ENCODE data around the gene SLAMF1. TPM values are rescaled to one million over a fixed set of nuclear protein-coding genes. Genes with fewer than 3 reads are reported as not detected.

Gene SLAMF1
- total RNA-seq, 4 donors from 2014 or later = 0.42 to 7.1 (median 4.4) TPM; not detected in 1

DNA sequence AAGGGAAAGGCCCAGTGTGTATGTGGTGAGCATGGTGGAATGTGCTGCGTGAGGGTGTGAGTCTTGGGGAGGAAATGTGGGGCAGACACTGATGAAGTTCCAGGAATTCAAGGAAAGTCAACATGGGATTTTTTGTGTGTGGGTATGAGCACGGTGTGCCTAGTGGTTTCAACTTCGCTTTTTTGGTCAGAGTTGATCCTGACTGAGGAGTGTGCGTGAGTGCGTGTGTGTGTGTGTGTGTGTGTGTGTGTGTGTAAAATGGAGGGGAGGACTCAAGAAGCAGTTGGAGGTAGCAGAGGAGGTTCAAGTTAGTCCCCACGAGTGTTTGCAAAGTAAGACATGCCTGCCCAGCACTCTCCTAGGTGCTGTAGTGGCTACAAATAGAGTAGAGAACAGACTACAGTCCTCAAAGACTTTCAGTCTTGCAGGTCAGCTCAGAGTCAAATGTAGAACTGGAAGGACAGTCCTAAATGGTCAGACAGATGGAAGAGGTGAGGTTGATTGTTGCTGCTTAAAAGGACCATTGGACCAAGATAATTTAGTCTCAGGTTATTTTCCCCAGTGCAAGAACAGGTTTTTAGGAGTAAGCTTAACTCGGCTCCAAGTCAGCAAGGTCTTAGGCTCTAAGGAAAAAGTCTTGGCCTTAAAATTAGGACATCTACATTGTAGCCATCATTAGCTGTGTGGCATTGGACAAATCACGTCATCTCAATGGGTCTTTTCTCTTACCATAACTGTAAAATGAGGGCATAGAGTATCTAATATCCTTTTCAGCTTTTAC lies 25.0 kb downstream of the SLAMF1 start:
- DNase-seq (ENCODE audit: low spot score in 2 of 2) = no peak
- intact Hi-C loops (cut with DNase I; ENCODE audit: low total_unique reads) = no loop called here
- H3K4me3 ChIP-seq (ENCODE audit: low read depth, poor library complexity, severe bottlenecking) = no peak overlapping the region
- WGBS, 2 donors = 72 to 75% methylated on average over 8 of the region's 8 CpGs
- TF ChIP-seq, protein P1, sequence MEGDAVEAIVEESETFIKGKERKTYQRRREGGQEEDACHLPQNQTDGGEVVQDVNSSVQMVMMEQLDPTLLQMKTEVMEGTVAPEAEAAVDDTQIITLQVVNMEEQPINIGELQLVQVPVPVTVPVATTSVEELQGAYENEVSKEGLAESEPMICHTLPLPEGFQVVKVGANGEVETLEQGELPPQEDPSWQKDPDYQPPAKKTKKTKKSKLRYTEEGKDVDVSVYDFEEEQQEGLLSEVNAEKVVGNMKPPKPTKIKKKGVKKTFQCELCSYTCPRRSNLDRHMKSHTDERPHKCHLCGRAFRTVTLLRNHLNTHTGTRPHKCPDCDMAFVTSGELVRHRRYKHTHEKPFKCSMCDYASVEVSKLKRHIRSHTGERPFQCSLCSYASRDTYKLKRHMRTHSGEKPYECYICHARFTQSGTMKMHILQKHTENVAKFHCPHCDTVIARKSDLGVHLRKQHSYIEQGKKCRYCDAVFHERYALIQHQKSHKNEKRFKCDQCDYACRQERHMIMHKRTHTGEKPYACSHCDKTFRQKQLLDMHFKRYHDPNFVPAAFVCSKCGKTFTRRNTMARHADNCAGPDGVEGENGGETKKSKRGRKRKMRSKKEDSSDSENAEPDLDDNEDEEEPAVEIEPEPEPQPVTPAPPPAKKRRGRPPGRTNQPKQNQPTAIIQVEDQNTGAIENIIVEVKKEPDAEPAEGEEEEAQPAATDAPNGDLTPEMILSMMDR (IDR thresholded peaks at IDR 0.05) = no peak
- TF ChIP-seq POLR2A (IDR thresholded peaks at IDR 0.05) = no peak

DNA sequence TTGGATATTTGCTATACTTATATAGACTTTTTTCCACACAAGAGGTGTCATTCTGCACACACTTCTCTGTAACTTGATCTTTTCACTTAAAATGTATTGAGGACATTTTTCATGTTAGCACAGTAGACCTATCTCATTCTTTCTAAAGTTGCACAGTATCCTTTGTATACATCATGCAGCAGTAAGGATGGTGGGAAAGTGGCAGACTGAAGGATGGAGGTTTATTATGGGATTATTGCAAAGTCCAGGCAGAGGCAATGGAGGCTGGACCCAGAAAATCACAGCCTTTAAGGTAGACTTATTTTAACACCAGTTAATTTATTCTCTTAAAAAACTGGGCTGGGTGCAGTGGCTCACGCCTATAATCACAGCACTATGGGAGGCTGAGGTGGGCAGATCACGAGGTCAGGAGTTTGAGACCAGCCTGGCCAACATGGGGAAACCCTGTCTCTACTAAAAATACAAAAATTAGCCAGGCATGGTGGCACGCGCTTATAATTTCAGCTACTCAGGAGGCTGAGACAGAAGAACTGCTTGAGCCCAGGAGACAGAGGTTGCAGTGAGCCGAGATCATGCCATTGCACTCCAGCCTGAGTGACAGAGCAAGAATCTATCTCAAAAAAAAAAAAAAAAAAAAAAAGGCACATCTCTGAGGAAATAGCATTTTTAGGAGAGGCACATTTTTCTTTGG lies 25.8 kb downstream of the SLAMF1 start:
- no peak for DNase-seq (ENCODE audit: low spot score in 2 of 2)
- intact Hi-C loops (cut with DNase I; ENCODE audit: low total_unique reads) = no loop called here
- no peak overlapping the region for H3K4me3 ChIP-seq (ENCODE audit: low read depth, poor library complexity, severe bottlenecking)
- TF ChIP-seq POLR2A (IDR thresholded peaks at IDR 0.05) = no peak
- TF ChIP-seq, protein P1 (IDR thresholded peaks at IDR 0.05) = no peak
- 84% methylated on average over 5 of the region's 5 CpGs for WGBS, 2 donors

DNA sequence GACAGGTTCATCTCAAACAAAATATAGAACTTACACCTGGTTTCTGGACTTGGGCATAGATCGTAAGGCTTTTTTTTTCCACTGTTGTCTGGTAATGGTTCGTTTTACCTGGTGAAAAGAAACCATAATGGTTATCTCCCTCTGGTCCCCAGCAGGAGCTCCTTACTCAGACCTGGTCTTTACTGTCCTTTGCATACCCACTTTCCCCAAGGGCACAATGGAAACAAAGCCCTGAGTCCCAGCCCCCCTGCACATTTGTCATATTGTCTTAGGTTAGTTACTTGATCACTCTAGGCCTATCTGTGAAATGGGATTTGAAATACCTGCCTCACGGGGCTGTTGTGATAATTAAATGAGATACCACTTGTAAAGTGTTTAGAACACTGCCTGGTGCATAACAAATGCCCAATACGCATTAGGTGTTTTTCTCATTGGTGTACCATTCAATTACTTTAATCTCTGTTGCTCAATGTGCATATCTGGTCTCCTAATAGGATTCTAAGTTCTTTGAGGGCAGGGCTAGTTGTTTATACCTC lies 27.0 kb downstream of the SLAMF1 start:
- DNase-seq (ENCODE audit: low spot score in 2 of 2) = no peak
- intact Hi-C loops (cut with DNase I; ENCODE audit: low total_unique reads) = no loop called here
- no peak overlapping the region for H3K4me3 ChIP-seq (ENCODE audit: low read depth, poor library complexity, severe bottlenecking)
- TF ChIP-seq POLR2A (IDR thresholded peaks at IDR 0.05) = no peak
- TF ChIP-seq, protein P1 (IDR thresholded peaks at IDR 0.05) = no peak
- WGBS, 2 donors = 85 to 89% methylated on average over 4 of the region's 4 CpGs

DNA sequence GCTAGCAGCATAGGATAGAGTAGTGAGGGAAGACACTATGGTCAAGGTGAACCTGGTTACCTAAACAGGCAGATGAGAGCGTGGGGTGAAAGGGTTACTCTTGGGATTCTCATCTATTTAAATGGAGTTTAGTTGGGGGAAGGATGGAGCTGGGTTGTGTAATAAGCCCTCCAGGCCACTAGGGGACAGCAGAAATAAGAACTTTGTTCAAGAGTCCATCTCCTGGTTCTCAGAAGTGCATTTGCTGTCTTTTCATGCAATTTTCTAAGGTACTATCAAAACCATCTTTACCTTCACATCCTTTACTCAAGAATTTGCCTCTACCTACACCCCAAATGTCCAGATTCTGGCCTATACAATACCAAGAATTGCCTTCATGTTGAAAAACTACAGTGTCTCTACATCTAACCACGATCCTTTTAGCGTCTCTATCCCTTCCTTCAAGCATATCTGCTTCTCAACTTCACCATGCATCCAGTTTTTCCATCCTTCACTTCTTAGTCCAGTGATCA lies 28.0 kb downstream of the SLAMF1 start:
- no peak for TF ChIP-seq POLR2A (IDR thresholded peaks at IDR 0.05)
- TF ChIP-seq, protein P1 (IDR thresholded peaks at IDR 0.05) = no peak
- WGBS, 2 donors = 87 to 89% methylated on average over 3 of the region's 3 CpGs
- no peak for DNase-seq (ENCODE audit: low spot score in 2 of 2)
- H3K4me3 ChIP-seq (ENCODE audit: low read depth, poor library complexity, severe bottlenecking) = no peak overlapping the region
- intact Hi-C loops (cut with DNase I; ENCODE audit: low total_unique reads) = no loop called here

DNA sequence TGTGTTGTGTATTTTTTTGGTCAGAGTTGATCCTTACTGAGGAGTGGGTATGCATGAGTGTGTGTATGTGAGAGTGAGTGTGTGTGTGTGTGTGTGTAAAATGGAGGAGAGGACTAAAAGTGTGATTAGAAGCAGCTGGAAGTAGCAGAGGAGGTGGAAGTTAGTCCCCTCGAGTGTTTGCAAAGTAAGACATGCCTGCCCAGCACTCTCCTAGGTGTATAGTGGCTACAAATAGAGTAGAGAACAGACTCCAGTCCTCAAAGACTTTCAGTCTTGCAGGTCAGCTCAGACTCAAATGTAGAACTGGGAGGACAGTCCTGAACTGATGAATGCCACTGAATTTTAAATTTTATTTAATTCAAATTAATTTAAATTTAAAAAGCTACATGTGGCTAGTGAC lies 28.5 kb downstream of the SLAMF1 start:
- TF ChIP-seq POLR2A (IDR thresholded peaks at IDR 0.05) = no peak
- TF ChIP-seq, protein P1 (IDR thresholded peaks at IDR 0.05) = no peak
- DNase-seq (ENCODE audit: low spot score in 2 of 2) = no peak
- H3K4me3 ChIP-seq (ENCODE audit: low read depth, poor library complexity, severe bottlenecking) = no peak overlapping the region
- 71 to 76% methylated on average over 1 of the region's 1 CpG for WGBS, 2 donors
- intact Hi-C loops (cut with DNase I; ENCODE audit: low total_unique reads) = no loop called here

Data from lower leg skin (tissue), 4 donors.